ENCODE results near the gene IL1F10.
"Not testable (repeated sequence)": the region's sequence is repeated elsewhere in the genome, so short reads cannot be mapped to it uniquely, and the experiment has no call there.

The IL1F10 gene

GRCh38 chr2:113080134-113080533 lies 12.4 kb downstream of the IL1F10 start:
- in situ Hi-C loops (cut with MboI; ENCODE audit: low sequenced_read_pairs): loop anchor here (10.0 kb wide), 2 partner anchors 105 to 295 kb away; no protein-coding TSS in a partner anchor

GRCh38 chr2:113081488-113082210 lies 13.9 kb downstream of the IL1F10 start:
- in situ Hi-C loops (cut with MboI; ENCODE audit: low sequenced_read_pairs): loop anchor here (10.0 kb wide), 2 partner anchors 103 to 293 kb away; no protein-coding TSS in a partner anchor

- in situ Hi-C loops (cut with MboI; ENCODE audit: low sequenced_read_pairs): loop anchor here (10.0 kb wide), 2 partner anchors 102 to 292 kb away; no protein-coding TSS in a partner anchor
Measured at GRCh38 chr2:113083296-113083695, 15.5 kb downstream of the IL1F10 start.

- in situ Hi-C loops (cut with MboI; ENCODE audit: low sequenced_read_pairs): loop anchor here (10.0 kb wide), 2 partner anchors 100 to 290 kb away; no protein-coding TSS in a partner anchor
Measured at GRCh38 chr2:113084249-113085000, 16.7 kb downstream of the IL1F10 start.

GRCh38 chr2:113085542-113085941 lies 17.8 kb downstream of the IL1F10 start:
- in situ Hi-C loops (cut with MboI; ENCODE audit: low sequenced_read_pairs): loop anchor here (10.0 kb wide), 2 partner anchors 99 to 289 kb away; no protein-coding TSS in a partner anchor

- in situ Hi-C loops (cut with MboI; ENCODE audit: low sequenced_read_pairs): loop anchor here (10.0 kb wide), 2 partner anchors 96 to 286 kb away; no protein-coding TSS in a partner anchor
Measured at GRCh38 chr2:113088213-113088992, 20.6 kb downstream of the IL1F10 start.

- in situ Hi-C loops (cut with MboI; ENCODE audit: low sequenced_read_pairs): loop anchor here (10.0 kb wide), 2 partner anchors 95 to 285 kb away; no protein-coding TSS in a partner anchor
Measured at GRCh38 chr2:113089916-113090315, 22.1 kb downstream of the IL1F10 start.

- in situ Hi-C loops (cut with MboI; ENCODE audit: low sequenced_read_pairs): no loop called here
Measured at GRCh38 chr2:113091231-113091896, 23.6 kb downstream of the IL1F10 start.

GRCh38 chr2:113092864-113093612 lies 25.3 kb downstream of the IL1F10 start:
- in situ Hi-C loops (cut with MboI; ENCODE audit: low sequenced_read_pairs): no loop called here

GRCh38 chr2:113093613-113093977 lies 25.8 kb downstream of the IL1F10 start:
- in situ Hi-C loops (cut with MboI; ENCODE audit: low sequenced_read_pairs): no loop called here

GRCh38 chr2:113096306-113096705 lies 28.5 kb downstream of the IL1F10 start:
- in situ Hi-C loops (cut with MboI; ENCODE audit: low sequenced_read_pairs): not testable (repeated sequence)

- in situ Hi-C loops (cut with MboI; ENCODE audit: low sequenced_read_pairs): not testable (repeated sequence)
Measured at GRCh38 chr2:113096842-113097618, 29.3 kb downstream of the IL1F10 start.

GRCh38 chr2:113098041-113098440 lies 30.3 kb downstream of the IL1F10 start:
- in situ Hi-C loops (cut with MboI; ENCODE audit: low sequenced_read_pairs): no loop called here

- in situ Hi-C loops (cut with MboI; ENCODE audit: low sequenced_read_pairs): no loop called here
Measured at GRCh38 chr2:113098532-113098931, 30.8 kb downstream of the IL1F10 start.

- in situ Hi-C loops (cut with MboI; ENCODE audit: low sequenced_read_pairs): no loop called here
Measured at GRCh38 chr2:113102133-113102532, 34.4 kb downstream of the IL1F10 start.

- in situ Hi-C loops (cut with MboI; ENCODE audit: low sequenced_read_pairs): no loop called here
Measured at GRCh38 chr2:113103277-113103676, 35.5 kb downstream of the IL1F10 start.

- in situ Hi-C loops (cut with MboI; ENCODE audit: low sequenced_read_pairs): no loop called here
Measured at GRCh38 chr2:113104054-113104611, 36.4 kb downstream of the IL1F10 start.

- in situ Hi-C loops (cut with MboI; ENCODE audit: low sequenced_read_pairs): no loop called here
Measured at GRCh38 chr2:113105047-113105785, 37.4 kb downstream of the IL1F10 start.

Measured in HL-60/S4 (cell line).